Osteocyte (in vitro differentiated cells): ENCODE results near the gene C17orf113. TPM values are rescaled to one million over a fixed set of nuclear protein-coding genes. Genes with fewer than 3 reads are reported as not detected.
"Not testable (repeated sequence)": the region's sequence is repeated elsewhere in the genome, so short reads cannot be mapped to it uniquely, and the experiment has no call there.

Source experiments
- DNase-seq: peaks from one replicate; pipeline ENCODE4 v3.0.0; 2021; ENCODE audit warnings: mixed read lengths; ENCODE audit not compliant: unreplicated experiment; ENCODE audit errors: extremely low spot score
- H3K27ac Mint-ChIP-seq: one replicate; pipeline ENCODE4 v1.8.0; 2021; ENCODE audit warnings: mild to moderate bottlenecking, mixed read lengths; ENCODE audit not compliant: unreplicated experiment
- H3K27me3 Mint-ChIP-seq: one replicate; pipeline ENCODE4 v1.8.0; 2021; ENCODE audit warnings: mixed read lengths; ENCODE audit not compliant: unreplicated experiment
- H3K36me3 Mint-ChIP-seq: one replicate; pipeline ENCODE4 v1.8.0; 2021; ENCODE audit warnings: mixed read lengths; ENCODE audit not compliant: unreplicated experiment
- H3K4me1 Mint-ChIP-seq: one replicate; pipeline ENCODE4 v1.8.0; 2021; ENCODE audit warnings: mixed read lengths; ENCODE audit not compliant: unreplicated experiment
- H3K4me3 Mint-ChIP-seq: one replicate; pipeline ENCODE4 v1.8.0; 2021; ENCODE audit warnings: mild to moderate bottlenecking, moderate library complexity, mixed read lengths; ENCODE audit not compliant: unreplicated experiment
- H3K9me3 Mint-ChIP-seq: one replicate; pipeline ENCODE4 v1.8.0; 2021; ENCODE audit warnings: mixed read lengths; ENCODE audit not compliant: unreplicated experiment
- CTCF ChIP-seq: fragments of 200-600 bp; sonication (generic); IDR thresholded peaks from 2 replicates; pipeline ENCODE4 v1.5.0; 2021; ENCODE audit warnings: antibody characterized with exemption, mild to moderate bottlenecking, moderate library complexity
- total RNA-seq: library from RNA; stranded (reverse); gene quantifications from 2 replicates; pipeline ENCODE4 v1.2.1, GENCODE V29; 2021

C17orf113 gene
- total RNA-seq, 1 donor from 2014 or later, result 1.3 TPM

- DNase-seq, result peak; percentile 96
- Mint-ChIP-seq H3K4me3 (peak within 1 kb of the TSS; percentile 100), H3K9me3 (peaks cover 3% of the 10 kb centered on the region), H3K27me3 (no peaks in the 10 kb centered on the region), H3K27ac (peak within 1 kb of the TSS; percentile 99), H3K4me1 (peaks cover 58% of the 10 kb centered on the region), H3K36me3 (peaks cover 7% of the 10 kb centered on the region)
- TF ChIP-seq CTCF, result no peak
Observed at GRCh38 chr17:42016941-42017865, 33.2 kb downstream of the C17orf113 start, which contains the start of gene DNAJC7. Gene DNAJC7 (minus strand): TSS chr17:42017439. CDS start chr17:42017416, 23 bp downstream.

- Mint-ChIP-seq H3K27ac (peak overlapping the region; percentile 99), H3K36me3 (peaks cover 3% of the 10 kb centered on the region), H3K27me3 (no peaks in the 10 kb centered on the region), H3K9me3 (peaks cover 3% of the 10 kb centered on the region), H3K4me3 (peak overlapping the region; percentile 100), H3K4me1 (peaks cover 56% of the 10 kb centered on the region)
- TF ChIP-seq CTCF, result no peak
- no peak for DNase-seq
Observed at GRCh38 chr17:42016411-42016831, 34.0 kb downstream of the C17orf113 start.

- H3K27me3 Mint-ChIP-seq, H3K9me3 Mint-ChIP-seq, H3K27ac Mint-ChIP-seq, DNase-seq, H3K4me3 Mint-ChIP-seq, H3K36me3 Mint-ChIP-seq: not testable (repeated sequence)
- H3K4me1 Mint-ChIP-seq, result peaks cover 62% of the 10 kb centered on the region
Observed at GRCh38 chr17:42013740-42014139, 36.7 kb downstream of the C17orf113 start.

- not testable (repeated sequence) for H3K27me3 Mint-ChIP-seq, DNase-seq, H3K4me3 Mint-ChIP-seq, H3K9me3 Mint-ChIP-seq, H3K36me3 Mint-ChIP-seq, H3K27ac Mint-ChIP-seq
- H3K4me1 Mint-ChIP-seq, result peaks cover 53% of the 10 kb centered on the region
Observed at GRCh38 chr17:42012363-42012762, 38.0 kb downstream of the C17orf113 start.

- H3K27me3 Mint-ChIP-seq, result no peaks in the 10 kb centered on the region
- H3K27ac Mint-ChIP-seq, result peak overlapping the region; percentile 67
- H3K9me3 Mint-ChIP-seq, result no peaks in the 10 kb centered on the region
- no peak for TF ChIP-seq CTCF
- peaks cover 4% of the 10 kb centered on the region for H3K36me3 Mint-ChIP-seq
- peaks cover 54% of the 10 kb centered on the region for H3K4me1 Mint-ChIP-seq
- DNase-seq, result no peak
- no peak overlapping the region for H3K4me3 Mint-ChIP-seq
Observed at GRCh38 chr17:42010898-42011516, 39.4 kb downstream of the C17orf113 start.

- Mint-ChIP-seq H3K4me1 (peaks cover 48% of the 10 kb centered on the region), H3K27ac (peak overlapping the region; percentile 80)
- not testable (repeated sequence) for H3K4me3 Mint-ChIP-seq, H3K9me3 Mint-ChIP-seq, H3K27me3 Mint-ChIP-seq, H3K36me3 Mint-ChIP-seq, DNase-seq
Observed at GRCh38 chr17:42010266-42010680, 40.1 kb downstream of the C17orf113 start.
